Measurements from ENCODE around the gene LRIG1.

The LRIG1 gene

DNA sequence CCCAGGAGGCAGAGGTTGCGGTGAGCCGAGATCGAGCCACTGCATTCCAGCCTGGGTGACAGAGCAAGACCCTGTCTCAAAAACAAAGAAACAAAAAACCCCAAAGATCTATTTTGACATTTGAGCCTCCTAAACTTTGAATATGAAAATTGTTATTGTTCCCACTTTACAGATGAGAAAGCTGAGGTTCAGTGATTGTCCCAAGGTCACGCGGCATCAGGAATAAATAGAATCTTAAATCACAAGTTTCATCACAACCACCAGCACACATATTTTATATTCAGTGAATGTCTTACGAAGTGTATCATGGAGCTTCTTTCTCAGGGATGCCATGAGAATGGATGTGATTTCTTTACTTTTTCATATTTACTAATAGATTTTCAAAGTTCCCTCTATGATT, 5.3 kb upstream of the LRIG1 start:
- H3K4me1 ChIP-seq (ENCODE audit: control insufficient read depth, insufficient read depth, low read length): peaks cover 10% of the 10 kb centered on the region; the same call in 1 of the 2 replicates
- POLR2A ChIA-PET: no interaction called here
- TF ChIP-seq ZNF792 (tag by site-specific recombination; IDR thresholded peaks at IDR 0.05): no peak
- TF ChIP-seq, protein P1, sequence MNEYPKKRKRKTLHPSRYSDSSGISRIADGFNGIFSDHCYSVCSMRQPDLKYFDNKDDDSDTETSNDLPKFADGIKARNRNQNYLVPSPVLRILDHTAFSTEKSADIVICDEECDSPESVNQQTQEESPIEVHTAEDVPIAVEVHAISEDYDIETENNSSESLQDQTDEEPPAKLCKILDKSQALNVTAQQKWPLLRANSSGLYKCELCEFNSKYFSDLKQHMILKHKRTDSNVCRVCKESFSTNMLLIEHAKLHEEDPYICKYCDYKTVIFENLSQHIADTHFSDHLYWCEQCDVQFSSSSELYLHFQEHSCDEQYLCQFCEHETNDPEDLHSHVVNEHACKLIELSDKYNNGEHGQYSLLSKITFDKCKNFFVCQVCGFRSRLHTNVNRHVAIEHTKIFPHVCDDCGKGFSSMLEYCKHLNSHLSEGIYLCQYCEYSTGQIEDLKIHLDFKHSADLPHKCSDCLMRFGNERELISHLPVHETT (tag by site-specific recombination; IDR thresholded peaks at IDR 0.05): no peak
- TF ChIP-seq, protein P2, sequence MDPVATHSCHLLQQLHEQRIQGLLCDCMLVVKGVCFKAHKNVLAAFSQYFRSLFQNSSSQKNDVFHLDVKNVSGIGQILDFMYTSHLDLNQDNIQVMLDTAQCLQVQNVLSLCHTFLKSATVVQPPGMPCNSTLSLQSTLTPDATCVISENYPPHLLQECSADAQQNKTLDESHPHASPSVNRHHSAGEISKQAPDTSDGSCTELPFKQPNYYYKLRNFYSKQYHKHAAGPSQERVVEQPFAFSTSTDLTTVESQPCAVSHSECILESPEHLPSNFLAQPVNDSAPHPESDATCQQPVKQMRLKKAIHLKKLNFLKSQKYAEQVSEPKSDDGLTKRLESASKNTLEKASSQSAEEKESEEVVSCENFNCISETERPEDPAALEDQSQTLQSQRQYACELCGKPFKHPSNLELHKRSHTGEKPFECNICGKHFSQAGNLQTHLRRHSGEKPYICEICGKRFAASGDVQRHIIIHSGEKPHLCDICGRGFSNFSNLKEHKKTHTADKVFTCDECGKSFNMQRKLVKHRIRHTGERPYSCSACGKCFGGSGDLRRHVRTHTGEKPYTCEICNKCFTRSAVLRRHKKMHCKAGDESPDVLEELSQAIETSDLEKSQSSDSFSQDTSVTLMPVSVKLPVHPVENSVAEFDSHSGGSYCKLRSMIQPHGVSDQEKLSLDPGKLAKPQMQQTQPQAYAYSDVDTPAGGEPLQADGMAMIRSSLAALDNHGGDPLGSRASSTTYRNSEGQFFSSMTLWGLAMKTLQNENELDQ (tag by site-specific recombination; IDR thresholded peaks at IDR 0.05; ENCODE audit: low read depth): no peak
- TF ChIP-seq ZNF2 (tag by site-specific recombination; IDR thresholded peaks at IDR 0.05): no peak
- no peak for TF ChIP-seq KLF10 (tag by site-specific recombination; IDR thresholded peaks at IDR 0.05)
- TF ChIP-seq MZF1 (tag by site-specific recombination; IDR thresholded peaks at IDR 0.05; ENCODE audit: borderline replicate concordance): no peak
- no peak for TF ChIP-seq OVOL3 (tag by site-specific recombination; IDR thresholded peaks at IDR 0.05)
- no peak for TF ChIP-seq ZNF19 (tag by site-specific recombination; IDR thresholded peaks at IDR 0.05; ENCODE audit: low read depth)
- no peak for TF ChIP-seq ZNF132 (tag by site-specific recombination; IDR thresholded peaks at IDR 0.05; ENCODE audit: borderline replicate concordance)
- TF ChIP-seq, protein P3, sequence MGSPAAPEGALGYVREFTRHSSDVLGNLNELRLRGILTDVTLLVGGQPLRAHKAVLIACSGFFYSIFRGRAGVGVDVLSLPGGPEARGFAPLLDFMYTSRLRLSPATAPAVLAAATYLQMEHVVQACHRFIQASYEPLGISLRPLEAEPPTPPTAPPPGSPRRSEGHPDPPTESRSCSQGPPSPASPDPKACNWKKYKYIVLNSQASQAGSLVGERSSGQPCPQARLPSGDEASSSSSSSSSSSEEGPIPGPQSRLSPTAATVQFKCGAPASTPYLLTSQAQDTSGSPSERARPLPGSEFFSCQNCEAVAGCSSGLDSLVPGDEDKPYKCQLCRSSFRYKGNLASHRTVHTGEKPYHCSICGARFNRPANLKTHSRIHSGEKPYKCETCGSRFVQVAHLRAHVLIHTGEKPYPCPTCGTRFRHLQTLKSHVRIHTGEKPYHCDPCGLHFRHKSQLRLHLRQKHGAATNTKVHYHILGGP (tag by site-specific recombination; IDR thresholded peaks at IDR 0.05): no peak
- TF ChIP-seq ZNF211 (tag by site-specific recombination; IDR thresholded peaks at IDR 0.05; ENCODE audit: low read depth): no peak
- TF ChIP-seq, protein P4, sequence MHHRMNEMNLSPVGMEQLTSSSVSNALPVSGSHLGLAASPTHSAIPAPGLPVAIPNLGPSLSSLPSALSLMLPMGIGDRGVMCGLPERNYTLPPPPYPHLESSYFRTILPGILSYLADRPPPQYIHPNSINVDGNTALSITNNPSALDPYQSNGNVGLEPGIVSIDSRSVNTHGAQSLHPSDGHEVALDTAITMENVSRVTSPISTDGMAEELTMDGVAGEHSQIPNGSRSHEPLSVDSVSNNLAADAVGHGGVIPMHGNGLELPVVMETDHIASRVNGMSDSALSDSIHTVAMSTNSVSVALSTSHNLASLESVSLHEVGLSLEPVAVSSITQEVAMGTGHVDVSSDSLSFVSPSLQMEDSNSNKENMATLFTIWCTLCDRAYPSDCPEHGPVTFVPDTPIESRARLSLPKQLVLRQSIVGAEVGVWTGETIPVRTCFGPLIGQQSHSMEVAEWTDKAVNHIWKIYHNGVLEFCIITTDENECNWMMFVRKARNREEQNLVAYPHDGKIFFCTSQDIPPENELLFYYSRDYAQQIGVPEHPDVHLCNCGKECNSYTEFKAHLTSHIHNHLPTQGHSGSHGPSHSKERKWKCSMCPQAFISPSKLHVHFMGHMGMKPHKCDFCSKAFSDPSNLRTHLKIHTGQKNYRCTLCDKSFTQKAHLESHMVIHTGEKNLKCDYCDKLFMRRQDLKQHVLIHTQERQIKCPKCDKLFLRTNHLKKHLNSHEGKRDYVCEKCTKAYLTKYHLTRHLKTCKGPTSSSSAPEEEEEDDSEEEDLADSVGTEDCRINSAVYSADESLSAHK (tag by site-specific recombination; IDR thresholded peaks at IDR 0.05): no peak
- TF ChIP-seq ZNF426 (tag by site-specific recombination; IDR thresholded peaks at IDR 0.05): no peak
- no peak for TF ChIP-seq ZNF404 (tag by site-specific recombination; IDR thresholded peaks at IDR 0.05)
- TF ChIP-seq, protein P5, sequence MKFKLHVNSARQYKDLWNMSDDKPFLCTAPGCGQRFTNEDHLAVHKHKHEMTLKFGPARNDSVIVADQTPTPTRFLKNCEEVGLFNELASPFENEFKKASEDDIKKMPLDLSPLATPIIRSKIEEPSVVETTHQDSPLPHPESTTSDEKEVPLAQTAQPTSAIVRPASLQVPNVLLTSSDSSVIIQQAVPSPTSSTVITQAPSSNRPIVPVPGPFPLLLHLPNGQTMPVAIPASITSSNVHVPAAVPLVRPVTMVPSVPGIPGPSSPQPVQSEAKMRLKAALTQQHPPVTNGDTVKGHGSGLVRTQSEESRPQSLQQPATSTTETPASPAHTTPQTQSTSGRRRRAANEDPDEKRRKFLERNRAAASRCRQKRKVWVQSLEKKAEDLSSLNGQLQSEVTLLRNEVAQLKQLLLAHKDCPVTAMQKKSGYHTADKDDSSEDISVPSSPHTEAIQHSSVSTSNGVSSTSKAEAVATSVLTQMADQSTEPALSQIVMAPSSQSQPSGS (tag by site-specific recombination; IDR thresholded peaks at IDR 0.05; ENCODE audit: low read depth): no peak
- TF ChIP-seq, protein P6, sequence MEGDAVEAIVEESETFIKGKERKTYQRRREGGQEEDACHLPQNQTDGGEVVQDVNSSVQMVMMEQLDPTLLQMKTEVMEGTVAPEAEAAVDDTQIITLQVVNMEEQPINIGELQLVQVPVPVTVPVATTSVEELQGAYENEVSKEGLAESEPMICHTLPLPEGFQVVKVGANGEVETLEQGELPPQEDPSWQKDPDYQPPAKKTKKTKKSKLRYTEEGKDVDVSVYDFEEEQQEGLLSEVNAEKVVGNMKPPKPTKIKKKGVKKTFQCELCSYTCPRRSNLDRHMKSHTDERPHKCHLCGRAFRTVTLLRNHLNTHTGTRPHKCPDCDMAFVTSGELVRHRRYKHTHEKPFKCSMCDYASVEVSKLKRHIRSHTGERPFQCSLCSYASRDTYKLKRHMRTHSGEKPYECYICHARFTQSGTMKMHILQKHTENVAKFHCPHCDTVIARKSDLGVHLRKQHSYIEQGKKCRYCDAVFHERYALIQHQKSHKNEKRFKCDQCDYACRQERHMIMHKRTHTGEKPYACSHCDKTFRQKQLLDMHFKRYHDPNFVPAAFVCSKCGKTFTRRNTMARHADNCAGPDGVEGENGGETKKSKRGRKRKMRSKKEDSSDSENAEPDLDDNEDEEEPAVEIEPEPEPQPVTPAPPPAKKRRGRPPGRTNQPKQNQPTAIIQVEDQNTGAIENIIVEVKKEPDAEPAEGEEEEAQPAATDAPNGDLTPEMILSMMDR (tag by site-specific recombination; IDR thresholded peaks at IDR 0.05): no peak
- no peak for TF ChIP-seq ZNF175 (tag by site-specific recombination; IDR thresholded peaks at IDR 0.05)
- TF ChIP-seq ZFP69B (tag by site-specific recombination; IDR thresholded peaks at IDR 0.05): no peak
- TF ChIP-seq ZNF274 (IDR thresholded peaks at IDR 0.05; ENCODE audit: low read length): no peak
- no peak for TF ChIP-seq ZNF274 (tag by site-specific recombination; IDR thresholded peaks at IDR 0.05; ENCODE audit: borderline replicate concordance)
- TF ChIP-seq, protein P7, sequence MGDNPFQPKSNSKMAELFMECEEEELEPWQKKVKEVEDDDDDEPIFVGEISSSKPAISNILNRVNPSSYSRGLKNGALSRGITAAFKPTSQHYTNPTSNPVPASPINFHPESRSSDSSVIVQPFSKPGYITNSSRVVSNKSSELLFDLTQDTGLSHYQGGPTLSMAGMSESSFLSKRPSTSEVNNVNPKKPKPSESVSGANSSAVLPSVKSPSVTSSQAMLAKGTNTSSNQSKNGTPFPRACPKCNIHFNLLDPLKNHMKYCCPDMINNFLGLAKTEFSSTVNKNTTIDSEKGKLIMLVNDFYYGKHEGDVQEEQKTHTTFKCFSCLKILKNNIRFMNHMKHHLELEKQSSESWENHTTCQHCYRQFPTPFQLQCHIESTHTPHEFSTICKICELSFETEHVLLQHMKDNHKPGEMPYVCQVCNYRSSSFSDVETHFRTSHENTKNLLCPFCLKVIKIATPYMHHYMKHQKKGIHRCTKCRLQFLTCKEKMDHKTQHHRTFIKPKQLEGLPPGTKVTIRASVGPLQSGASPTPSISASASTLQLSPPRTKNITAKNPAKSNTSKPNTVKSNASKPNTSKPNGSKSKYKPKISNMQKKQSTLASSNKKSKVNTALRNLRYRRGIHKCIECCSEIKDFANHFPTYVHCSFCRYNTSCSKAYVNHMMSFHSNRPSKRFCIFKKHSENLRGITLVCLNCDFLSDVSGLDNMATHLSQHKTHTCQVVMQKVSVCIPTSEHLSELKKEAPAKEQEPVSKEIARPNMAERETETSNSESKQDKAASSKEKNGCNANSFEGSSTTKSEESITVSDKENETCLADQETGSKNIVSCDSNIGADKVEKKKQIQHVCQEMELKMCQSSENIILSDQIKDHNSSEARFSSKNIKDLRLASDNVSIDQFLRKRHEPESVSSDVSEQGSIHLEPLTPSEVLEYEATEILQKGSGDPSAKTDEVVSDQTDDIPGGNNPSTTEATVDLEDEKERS (tag by site-specific recombination; IDR thresholded peaks at IDR 0.05): no peak
- CTCF ChIA-PET: interaction anchor here (1.0 kb wide), 1 partner anchor 128 kb away, joined by 3 read pairs; no protein-coding TSS in a partner anchor
- no peaks in the 10 kb centered on the region for H3K36me3 ChIP-seq (ENCODE audit: control insufficient read depth in 2 of 2, insufficient read depth in 1 of 2, low read length in 2 of 2)
- H3K9me3 ChIP-seq (ENCODE audit: control insufficient read depth, insufficient read depth, low read depth, low read length): no peaks in the 10 kb centered on the region
- H3K4me3 ChIP-seq (ENCODE audit: low read depth, low read length): no peak overlapping the region
- H3K27ac ChIP-seq (ENCODE audit: extremely low read depth, low read depth, low read length): no peak overlapping the region
